Subcutaneous adipose tissue (tissue), 4 donors: ENCODE results near the gene C5. TPM values are rescaled to one million over a fixed set of nuclear protein-coding genes. Genes with fewer than 3 reads are reported as not detected.

ENCODE experiments used
- total RNA-seq, 4 donors: library from RNA; depleted of rRNA; stranded (reverse); fragments of >200 nt; gene quantifications; one replicate each; pipeline ENCODE4 v1.1.0, GENCODE V29; 2016
- TF ChIP-seq, protein P1 (sequence below): fragments of 450-650 bp; IDR thresholded peaks from one replicate; pipeline ENCODE4 v1.5.1; 2016; ENCODE audit warnings: low read depth, mild to moderate bottlenecking, control low read depth, antibody characterized with exemption, moderate library complexity

The C5 gene
- total RNA-seq, 4 donors from 2014 or later, result 13.6 to 23.7 (median 16.5) TPM

DNA sequence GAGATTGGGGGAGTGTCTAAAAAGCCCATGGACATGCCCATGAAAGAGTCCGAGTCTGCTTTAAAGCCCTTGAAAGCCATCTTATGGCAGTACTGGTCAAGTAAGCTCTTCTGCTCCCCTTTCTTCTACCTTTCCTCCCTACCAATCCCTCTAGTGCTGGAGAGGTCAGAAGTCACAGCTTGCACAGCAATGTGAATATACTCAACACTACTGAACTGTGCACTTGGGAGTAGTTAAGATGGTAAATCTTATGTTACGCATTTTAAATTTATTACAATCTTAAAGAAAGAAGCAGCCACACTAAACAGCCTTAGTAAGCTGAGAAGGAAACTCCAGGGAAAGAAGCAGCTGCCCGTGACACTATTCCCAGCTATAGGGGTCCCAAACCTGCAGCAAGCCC lies 111.2 kb downstream of the C5 start:
- TF ChIP-seq, protein P1, sequence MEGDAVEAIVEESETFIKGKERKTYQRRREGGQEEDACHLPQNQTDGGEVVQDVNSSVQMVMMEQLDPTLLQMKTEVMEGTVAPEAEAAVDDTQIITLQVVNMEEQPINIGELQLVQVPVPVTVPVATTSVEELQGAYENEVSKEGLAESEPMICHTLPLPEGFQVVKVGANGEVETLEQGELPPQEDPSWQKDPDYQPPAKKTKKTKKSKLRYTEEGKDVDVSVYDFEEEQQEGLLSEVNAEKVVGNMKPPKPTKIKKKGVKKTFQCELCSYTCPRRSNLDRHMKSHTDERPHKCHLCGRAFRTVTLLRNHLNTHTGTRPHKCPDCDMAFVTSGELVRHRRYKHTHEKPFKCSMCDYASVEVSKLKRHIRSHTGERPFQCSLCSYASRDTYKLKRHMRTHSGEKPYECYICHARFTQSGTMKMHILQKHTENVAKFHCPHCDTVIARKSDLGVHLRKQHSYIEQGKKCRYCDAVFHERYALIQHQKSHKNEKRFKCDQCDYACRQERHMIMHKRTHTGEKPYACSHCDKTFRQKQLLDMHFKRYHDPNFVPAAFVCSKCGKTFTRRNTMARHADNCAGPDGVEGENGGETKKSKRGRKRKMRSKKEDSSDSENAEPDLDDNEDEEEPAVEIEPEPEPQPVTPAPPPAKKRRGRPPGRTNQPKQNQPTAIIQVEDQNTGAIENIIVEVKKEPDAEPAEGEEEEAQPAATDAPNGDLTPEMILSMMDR, result no peak

- TF ChIP-seq, protein P1, result no peak
These were observed 112.5 kb downstream of the C5 start for GRCh38 chr9:120937596-120937995.

DNA sequence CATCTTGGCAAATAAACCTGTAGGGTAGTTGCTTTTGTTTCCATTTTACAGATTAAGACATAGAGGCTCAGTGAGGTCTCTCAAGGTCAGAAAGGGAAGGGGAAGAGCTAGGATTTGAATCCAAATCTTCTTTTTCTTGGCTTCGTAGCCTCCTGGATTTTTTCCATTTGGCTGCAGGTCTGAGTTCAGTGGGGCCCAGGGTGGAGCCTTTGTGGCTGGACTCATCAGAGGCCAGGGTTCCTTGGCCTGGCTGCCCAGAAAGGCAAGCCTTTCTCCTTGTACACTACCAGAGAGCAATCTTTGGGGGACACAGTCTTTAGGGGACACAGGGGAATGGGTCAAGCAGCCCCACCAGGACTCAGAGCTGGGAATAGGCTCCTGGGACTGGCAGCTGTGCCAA lies 112.9 kb downstream of the C5 start:
- TF ChIP-seq, protein P1, result no peak

DNA sequence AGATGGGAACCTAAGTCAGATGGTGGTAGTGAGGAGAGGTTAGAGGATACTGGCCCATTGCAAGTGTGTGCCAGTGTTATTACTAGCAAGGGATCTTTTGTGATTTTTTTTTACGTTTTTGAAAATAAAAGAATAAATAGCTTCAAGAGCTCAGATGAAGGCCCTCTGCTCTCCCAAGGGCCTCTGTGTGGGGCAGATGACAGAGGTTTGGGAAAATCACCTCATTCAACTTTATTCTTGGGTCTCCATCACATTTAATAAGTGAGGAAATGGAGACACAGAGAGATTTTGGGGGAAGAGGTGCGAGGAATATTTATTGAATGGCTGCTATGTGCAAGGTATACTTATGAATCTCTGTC lies 113.3 kb downstream of the C5 start:
- TF ChIP-seq, protein P1, result no peak

- TF ChIP-seq, protein P1, result no peak
These were observed 113.9 kb downstream of the C5 start for GRCh38 chr9:120936011-120936763.

- TF ChIP-seq, protein P1, result no peak
These were observed 114.7 kb downstream of the C5 start for GRCh38 chr9:120935383-120935857.

DNA sequence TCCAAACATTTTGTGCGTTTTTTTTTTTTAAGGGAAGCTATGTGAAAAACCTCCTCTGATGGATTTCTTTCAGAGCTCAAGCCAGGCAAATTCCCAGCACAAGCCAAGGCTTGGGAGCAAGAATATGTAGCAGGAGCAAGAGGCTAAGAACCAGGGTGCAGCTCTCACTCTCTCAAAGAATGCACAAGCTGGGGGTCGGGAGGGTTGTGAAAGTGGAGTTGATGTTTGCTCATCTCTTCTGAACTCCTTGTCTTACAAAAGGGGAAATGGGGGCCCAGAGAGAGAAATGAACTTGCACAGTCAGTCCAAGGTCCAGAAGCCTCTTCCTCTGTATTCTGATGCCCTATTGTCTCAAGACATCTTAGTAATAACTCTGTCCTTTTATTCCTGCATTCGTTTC lies 115.8 kb downstream of the C5 start:
- TF ChIP-seq, protein P1, result no peak
